OCI-LY3 (cell line): Measurements from ENCODE around the gene PM20D1.
"Not testable (repeated sequence)": the region's sequence is repeated elsewhere in the genome, so short reads cannot be mapped to it uniquely, and the experiment has no call there.

ENCODE experiments used
- CTCF ChIP-seq: fragments of 200-600, 300-600 bp; sonication (generic); IDR thresholded peaks from 2 replicates; pipeline ENCODE4 v1.5.1; 2014; ENCODE audit warnings: antibody characterized with exemption, low read length, low read depth
- EZH2phosphoT487 ChIP-seq: fragments of 200-600 bp; shearing (Covaris generic); IDR thresholded peaks from 2 replicates; pipeline ENCODE4 v1.6.1; 2018; ENCODE audit warnings: antibody characterized with exemption, mixed run types, low read depth

DNA sequence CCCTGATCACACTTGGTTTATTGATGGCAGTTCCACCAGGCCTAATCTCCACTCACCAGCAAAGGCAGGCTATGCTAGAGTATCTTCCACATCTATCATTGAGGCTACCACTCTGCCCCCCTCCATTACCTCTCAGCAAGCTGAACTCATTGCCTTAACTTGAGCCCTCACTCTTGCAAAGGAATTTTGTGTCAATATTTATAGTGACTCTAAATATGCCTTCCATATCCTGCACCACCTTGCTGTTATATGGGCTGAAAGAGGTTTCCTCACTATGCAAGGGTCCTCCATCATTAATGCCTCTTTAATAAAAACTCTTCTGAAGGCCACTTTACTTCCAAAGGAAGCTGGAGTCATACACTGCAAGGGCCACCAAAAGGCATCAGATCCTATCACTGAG lies 23.2 kb upstream of the PM20D1 start:
- TF ChIP-seq CTCF, EZH2phosphoT487: not testable (repeated sequence)
